ENCODE results near the gene SLC9A9.

Gene SLC9A9

DNA sequence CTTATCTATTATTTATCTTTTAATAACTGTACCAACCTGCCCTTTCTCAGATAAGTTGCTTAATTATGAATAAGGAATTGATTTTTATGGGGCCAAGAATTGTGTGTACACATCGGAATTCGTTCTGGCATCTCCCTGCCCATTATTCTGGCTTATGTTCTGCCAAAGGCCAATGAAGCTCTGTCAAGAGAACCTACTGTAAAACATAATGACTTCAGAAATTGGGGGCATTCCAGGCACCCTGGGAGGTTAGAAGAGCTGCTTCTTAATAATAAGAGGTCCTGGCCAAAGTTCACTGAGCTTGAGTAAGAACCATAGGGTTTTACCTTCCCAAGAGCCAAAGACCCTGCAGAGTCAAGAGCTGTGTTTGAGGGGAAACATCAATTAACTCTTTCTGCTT, 261.7 kb downstream of the SLC9A9 start:
- no peak for DNase-seq

GRCh38 chr3:143585720-143586456, 262.4 kb downstream of the SLC9A9 start:
- DNase-seq, result no peak

DNA sequence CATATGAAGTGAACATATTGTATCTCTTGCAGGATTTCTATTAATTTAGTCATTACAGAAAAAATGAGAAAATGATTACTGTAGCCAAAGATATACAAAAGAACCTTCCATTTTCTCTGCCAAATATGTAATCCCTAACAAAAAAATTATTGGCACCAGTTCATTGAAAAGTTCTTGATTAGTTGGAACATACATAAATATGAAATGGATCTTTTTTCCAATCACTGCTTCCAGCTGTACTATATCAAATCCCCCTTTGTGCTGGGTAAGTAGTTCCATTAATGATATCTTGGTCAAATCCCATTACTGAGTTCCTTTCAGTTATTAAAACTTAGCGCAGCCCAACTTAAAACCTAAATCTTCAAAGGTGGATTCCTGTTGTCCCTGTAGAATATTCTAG, 263.8 kb downstream of the SLC9A9 start:
- DNase-seq, result no peak

- no peak for DNase-seq
These were observed 266.1 kb downstream of the SLC9A9 start for GRCh38 chr3:143581972-143582722.

- no peak for DNase-seq
These were observed 269.3 kb downstream of the SLC9A9 start for GRCh38 chr3:143578810-143579435.

DNA sequence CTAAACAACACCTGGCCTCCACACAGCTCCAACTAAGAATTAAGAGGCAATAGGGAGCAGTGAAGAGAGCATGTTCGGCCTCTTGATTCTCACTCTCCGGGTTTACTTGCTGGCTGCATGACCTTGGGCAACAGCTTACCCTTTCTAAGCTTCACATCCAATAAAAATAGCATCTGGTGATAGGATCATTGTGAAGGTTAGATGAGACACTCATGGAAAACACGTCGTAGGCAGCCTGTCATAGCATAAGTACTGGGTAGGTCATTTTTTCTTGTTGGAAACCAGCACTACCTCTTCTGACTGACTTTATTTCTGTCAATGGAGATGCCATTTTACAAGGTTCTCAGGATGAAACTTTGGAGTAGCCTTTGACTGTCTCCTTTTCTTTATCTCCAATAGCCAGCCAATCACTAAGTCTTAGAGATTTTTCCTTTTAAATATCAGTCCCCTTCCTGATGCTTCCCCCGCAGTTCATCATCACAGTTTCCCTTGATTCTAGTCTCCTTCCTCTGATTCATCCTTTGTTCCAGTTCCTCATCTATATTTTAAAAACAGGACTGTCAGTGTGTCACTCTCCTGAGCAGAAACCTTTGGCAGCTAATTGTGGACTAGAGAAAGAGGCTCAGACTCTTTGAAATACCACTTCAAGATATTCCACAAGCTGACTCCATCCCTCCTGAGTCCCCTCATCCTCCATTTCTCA, 271.5 kb downstream of the SLC9A9 start:
- DNase-seq, result no peak

GRCh38 chr3:143574933-143575332, 273.3 kb downstream of the SLC9A9 start:
- no peak for DNase-seq

DNA sequence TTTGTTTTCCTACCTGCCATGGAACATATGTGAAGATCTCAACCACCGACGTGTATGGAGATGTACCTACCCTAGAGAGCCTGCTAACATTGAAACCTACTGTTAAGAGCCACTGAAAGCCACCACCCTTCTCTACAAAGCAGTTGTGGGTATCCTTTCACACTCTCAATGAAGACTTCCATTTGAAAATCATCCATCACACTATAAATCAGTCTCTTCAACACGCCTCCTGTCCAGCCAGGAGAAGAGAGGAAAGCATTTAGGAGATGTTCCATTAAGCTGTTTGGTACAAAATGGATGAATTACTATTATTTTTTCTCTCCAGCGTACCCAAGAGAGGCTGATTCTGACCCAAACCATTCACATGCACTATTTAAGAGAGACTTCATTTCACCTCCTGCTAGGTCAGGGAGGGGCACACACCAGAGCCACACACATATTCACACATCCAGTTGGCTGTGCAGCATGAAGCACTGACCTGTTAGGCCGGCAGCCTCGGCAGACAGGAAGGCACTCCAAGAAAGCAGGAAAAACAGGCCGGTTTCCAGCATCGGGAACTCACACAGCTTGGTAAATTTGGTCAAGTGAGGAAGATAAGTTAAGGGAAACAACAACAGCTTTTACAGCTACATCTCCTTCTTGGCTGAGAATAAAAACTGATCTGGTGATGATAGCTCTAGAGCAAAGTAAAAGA, 274.5 kb downstream of the SLC9A9 start:
- DNase-seq, result no peak

DNA sequence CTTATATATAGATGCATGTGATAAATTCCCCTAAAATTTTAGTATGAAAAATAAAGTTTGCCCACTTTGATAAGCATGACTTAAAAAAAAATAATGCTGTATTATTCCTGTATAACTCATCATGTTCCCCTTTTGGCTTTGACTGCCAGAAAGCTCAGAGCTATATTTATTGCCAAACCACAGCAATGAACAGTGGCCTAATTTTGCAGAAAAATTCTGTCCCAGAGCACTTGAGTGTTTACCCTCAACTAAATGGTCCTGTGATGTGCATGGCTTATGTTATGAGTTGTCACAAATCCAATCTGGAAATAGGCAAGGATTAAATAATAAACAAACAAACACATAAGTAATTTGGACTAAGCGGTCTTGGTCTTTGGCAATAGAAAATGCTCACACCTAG, 276.7 kb downstream of the SLC9A9 start:
- no peak for DNase-seq

DNA sequence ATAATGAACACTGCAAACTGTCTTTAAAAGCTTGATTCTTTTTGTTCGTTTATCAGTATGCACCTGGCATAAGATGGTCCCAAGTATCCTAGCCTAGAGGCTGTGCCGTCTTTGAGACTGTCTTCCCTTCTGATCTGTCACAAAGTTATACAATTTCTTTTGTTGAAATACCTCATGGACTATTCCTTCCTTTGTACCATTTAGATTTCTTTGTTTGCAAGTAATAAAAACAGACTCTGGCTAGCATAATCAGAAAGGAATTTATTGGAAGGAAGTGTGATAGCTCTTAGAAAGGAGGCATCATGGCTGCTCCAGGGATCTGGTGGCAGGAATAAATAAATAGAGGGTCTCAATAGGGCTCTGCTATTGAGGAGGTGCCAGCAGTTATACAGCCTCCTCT, 280.4 kb downstream of the SLC9A9 start:
- no peak for DNase-seq

DNA sequence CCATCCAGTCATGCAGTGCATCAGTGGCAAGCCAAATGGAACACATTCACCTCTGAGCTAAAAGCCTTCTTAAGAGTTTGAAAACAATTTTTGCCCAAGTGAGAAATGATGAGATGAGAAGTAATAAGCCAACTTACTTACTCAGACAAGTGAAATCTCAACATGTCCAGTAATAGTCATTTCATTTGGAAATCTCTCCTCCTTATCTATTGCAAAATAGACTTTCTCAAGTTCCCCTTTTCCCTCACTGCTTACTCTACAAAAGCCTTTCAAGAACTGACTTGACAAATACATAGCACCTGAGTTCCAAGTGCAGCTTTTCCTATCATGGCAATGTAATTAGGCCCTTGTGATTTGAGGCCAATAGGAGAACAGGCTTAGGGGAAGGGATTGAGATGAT, 282.3 kb downstream of the SLC9A9 start:
- no peak for DNase-seq

DNA sequence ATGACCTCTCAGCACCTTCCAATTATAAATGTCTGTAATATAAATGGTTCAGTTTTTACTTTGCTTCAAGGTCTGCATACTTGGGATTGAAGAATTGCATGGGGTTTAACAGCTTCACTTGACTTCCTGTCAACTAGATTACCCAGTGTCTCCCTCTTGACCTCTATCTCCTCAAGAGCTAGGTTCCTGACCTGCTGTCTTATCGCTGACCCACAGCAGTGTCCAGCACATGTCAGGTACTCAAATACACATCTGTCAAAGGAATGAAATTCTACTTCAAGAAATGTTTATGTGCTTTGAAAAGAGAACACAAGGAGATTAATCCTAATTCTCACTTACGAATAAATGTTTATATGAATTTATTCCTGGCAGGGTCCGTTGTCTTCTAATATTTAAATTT, 284.5 kb downstream of the SLC9A9 start:
- no peak for DNase-seq

GRCh38 chr3:143562789-143563188, 285.5 kb downstream of the SLC9A9 start:
- no peak for DNase-seq

- no peak for DNase-seq
These were observed 289.0 kb downstream of the SLC9A9 start for GRCh38 chr3:143559296-143559695.

GRCh38 chr3:143552851-143553250, 295.4 kb downstream of the SLC9A9 start:
- DNase-seq, result no peak

DNA sequence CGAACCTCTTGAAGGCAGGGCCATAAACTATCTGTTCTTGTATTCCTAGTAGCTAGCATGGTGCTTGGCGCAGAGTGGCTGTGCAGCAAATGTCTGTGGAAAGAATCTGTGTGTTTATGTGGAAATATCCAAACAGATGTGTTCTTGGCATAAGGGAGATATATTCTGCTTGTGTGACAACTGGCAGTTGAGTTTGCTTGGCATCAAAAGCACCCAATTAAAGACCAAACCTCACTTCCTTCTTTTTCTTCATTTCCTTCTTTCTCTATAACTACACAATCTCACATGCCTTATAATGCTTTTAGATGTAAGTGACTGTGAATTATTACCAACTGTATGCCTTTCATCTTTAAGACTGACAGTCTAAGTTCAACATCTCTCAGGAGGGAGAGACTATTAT, 296.5 kb downstream of the SLC9A9 start:
- DNase-seq, result no peak

DNA sequence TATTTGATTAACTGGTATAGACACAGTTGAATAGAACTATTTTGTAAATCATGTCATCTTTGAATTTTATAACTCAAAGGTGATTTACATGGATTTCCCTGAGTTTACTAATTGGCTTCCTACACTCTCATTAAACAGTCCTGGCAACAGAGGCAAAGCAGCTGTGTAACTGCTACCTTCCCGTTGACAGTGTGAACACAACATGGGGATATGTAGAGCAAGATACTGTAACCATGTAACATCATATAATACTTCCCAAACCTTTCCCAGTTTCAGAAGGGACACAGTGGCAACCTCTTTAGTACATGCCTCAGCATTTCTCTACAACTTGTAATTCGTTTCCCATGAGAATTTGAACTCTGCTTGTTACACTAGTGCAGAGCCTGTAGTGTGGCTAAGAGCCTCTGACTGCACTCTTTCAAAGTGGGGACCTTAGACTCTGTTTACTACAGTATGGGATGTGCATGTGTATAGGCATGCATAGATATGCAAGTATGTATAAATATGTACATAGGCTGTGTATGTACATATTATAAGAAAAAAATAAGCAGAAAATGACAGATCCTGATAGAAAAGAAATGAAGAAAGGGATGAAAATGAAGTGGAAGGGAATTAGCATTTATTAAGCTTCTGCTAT, 299.3 kb downstream of the SLC9A9 start:
- no peak for DNase-seq

GRCh38 chr3:143548393-143548792, 299.9 kb downstream of the SLC9A9 start:
- DNase-seq, result no peak

DNA sequence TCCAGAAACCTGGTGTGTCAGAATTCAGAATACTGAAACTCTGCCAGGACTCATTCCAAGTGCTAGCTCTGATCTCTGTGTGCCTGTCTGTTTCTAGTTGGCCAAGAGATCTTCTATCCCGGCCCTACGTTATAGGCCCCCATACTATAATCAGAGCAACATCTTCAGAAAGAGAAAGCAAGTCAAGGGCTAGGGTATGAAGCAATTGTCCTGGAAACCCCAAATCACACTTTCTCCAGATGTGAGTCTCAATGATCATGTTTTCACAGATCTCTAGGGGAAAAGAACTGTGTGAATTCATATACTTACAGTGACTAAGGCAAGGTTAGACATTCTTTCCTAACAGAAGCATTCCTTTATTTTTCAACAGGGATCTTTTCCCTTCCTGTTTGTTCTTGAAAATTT, 309.7 kb downstream of the SLC9A9 start:
- DNase-seq, result no peak

DNA sequence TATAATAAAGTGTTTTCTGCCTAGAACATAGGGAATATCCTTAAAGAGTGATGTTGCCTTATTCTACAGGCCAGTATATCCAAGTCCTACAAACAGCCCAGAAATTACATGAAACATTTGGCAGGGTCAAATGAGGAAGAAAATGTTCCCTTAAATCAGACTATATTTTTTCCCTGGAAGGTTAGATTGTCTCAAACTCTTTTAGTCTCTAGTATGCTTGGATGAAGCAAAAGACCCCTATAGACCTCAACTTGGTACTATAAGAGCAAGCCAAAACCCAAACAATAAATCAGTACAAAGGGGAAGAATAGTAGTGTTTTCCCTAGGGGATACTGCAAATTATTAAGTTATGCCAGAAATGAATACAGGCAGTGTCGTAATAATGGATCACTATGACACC, 310.2 kb downstream of the SLC9A9 start:
- no peak for DNase-seq

DNA sequence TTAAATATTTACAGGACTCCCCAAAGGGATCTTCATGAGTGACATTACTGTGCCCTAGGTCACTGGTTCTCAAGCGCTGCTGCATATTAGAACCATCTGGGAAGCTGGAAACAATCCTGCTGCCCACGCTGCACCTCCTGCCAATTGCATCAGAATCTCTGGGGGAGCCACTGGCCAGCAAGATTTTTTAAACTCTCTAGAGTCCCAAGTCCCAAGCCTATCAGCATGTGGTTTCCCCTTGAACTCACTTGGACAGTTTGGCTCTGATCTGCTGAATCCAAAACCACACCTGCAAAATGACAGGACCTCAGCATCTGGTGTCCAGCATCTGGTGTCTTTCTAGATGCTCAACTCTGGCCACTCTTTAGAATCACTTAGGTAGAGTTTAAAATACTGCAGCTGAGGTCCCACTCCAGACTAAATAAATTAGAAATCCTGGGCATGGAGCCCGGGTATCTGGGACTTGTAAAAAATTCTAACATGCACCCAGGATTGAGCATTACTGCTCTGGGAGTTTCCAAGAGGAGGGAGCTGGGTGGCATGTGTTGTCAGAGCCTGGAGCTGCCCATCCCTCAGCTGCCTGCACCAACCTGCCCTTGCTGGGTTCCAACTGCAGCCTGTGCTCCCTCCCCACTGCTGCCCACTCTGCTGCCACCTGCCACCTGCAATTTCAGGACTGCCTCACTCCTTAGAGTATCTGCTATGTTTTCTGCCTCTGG, 311.3 kb downstream of the SLC9A9 start:
- DNase-seq, result no peak

Data from CD4-positive, alpha-beta T cell treated with Interleukin-12 subunit alpha and Interleukin-12 subunit beta, for 1 hour (primary cell).